Panc1 (cell line): ENCODE results near the gene MACO1. TPM values are rescaled to one million over a fixed set of nuclear protein-coding genes. Genes with fewer than 3 reads are reported as not detected.

ENCODE experiments used
- ATAC-seq: fragments of 200-7000 bp; cut with Tn5 transposase; 2 replicates; pipeline ENCODE4 v1.9.1; 2020; ENCODE audit warnings: mild to moderate bottlenecking, moderate library complexity
- BruUV-seq: library from RNA; stranded (reverse); fragments of 400-500 nt; replicated peaks from 2 replicates; lab custom pipeline; 2021; lab: Mats Ljungman, UMichigan
- CTCF ChIA-PET: fragments of 300-600 bp; sonication (Branson Sonifier 250); formaldehyde crosslinking; loops from one replicate; lab custom pipeline; 2022; ENCODE audit warnings: antibody characterized with exemption; lab: Charles Lee
- POLR2A ChIA-PET: fragments of 300-600 bp; sonication (Branson Sonifier 250); formaldehyde crosslinking; loops from one replicate; lab custom pipeline; 2022; ENCODE audit warnings: antibody characterized with exemption; lab: Charles Lee
- DNase-seq: peaks from one replicate; pipeline ENCODE4 v3.0.0-alpha.2; 2010; ENCODE audit warnings: low read depth, low spot score
- H3K27ac ChIP-seq: 2 replicates; pipeline ENCODE4 v1.5.1; 2011; ENCODE audit warnings: mild to moderate bottlenecking, low read length, inconsistent platforms
- H3K27me3 ChIP-seq: fragments of 200-500 bp; sonication (Bioruptor generic); 2 replicates; pipeline ENCODE4 v1.6.0; 2014; ENCODE audit warnings: low read length, inconsistent platforms; ENCODE audit not compliant: control insufficient read depth, insufficient read depth
- H3K36me3 ChIP-seq: fragments of 200-500 bp; sonication (Bioruptor generic); 2 replicates; pipeline ENCODE4 v1.5.1; 2014; ENCODE audit warnings: inconsistent platforms, mild to moderate bottlenecking, low read length, moderate library complexity; ENCODE audit not compliant: control insufficient read depth, insufficient read depth
- H3K4me1 ChIP-seq: 2 replicates; pipeline ENCODE4 v1.5.1; 2011; ENCODE audit warnings: inconsistent platforms, mild to moderate bottlenecking, low read length, moderate library complexity; ENCODE audit not compliant: control insufficient read depth, insufficient read depth
- H3K4me3 ChIP-seq, 2 experiments: 2 replicates each; pipeline ENCODE4 v1.5.1; 2011 to 2012; ENCODE audit warnings: low read depth in 2 of 2, low read length in 2 of 2, mild to moderate bottlenecking in 2 of 2, inconsistent platforms in 1 of 2, moderate library complexity in 1 of 2
- H3K9me3 ChIP-seq: fragments of 200-500 bp; sonication (Bioruptor generic); 2 replicates; pipeline ENCODE4 v1.5.1; 2014; ENCODE audit warnings: low read depth, mild to moderate bottlenecking, inconsistent platforms, low read length, moderate library complexity; ENCODE audit not compliant: control insufficient read depth, insufficient read depth
- POLR2AphosphoS5 ChIP-seq: IDR thresholded peaks from 2 replicates; pipeline ENCODE4 v1.6.1; 2012; ENCODE audit warnings: mild to moderate bottlenecking, low read depth, low read length, moderate library complexity
- SIN3A ChIP-seq: IDR thresholded peaks from 2 replicates; pipeline ENCODE4 v1.6.1; 2012; ENCODE audit warnings: low read depth, mild to moderate bottlenecking, low read length, moderate library complexity, borderline replicate concordance; ENCODE audit not compliant: insufficient read depth
- TCF7L2 ChIP-seq: IDR thresholded peaks from 2 replicates; pipeline ENCODE4 v1.6.1; 2011; ENCODE audit warnings: mild to moderate bottlenecking, low read depth, low read length, inconsistent platforms
- in situ Hi-C: cut with HindIII; loops from 2 replicates; pipeline ENCODE4 v1.10.0; 2016; ENCODE audit warnings: low sequenced_read_pairs, low pct_unique_long_range_greater_than_20kb
- intact Hi-C: fragments of 100-400 bp; cut with micrococcal nuclease; formaldehyde crosslinking; loops from one replicate; pipeline ENCODE4 v1.10.0; 2022; ENCODE audit not compliant: unreplicated experiment
- total RNA-seq: library from RNA; stranded (reverse); gene quantifications from one replicate; pipeline ENCODE4 v1.2.1, GENCODE V29; 2021; ENCODE audit not compliant: unreplicated experiment
- TF ChIP-seq, protein P1 (sequence below): fragments of 450-650 bp; IDR thresholded peaks from 2 replicates; pipeline ENCODE4 v1.5.1; 2017; ENCODE audit warnings: mild to moderate bottlenecking
- TF ChIP-seq, protein P2 (sequence below), 2 experiments: IDR thresholded peaks; 2 replicates each; pipeline ENCODE4 v1.6.1; 2011 to 2012; ENCODE audit warnings: low read depth in 2 of 2, control low read depth in 1 of 2, low read length in 1 of 2, mild to moderate bottlenecking in 1 of 2, moderate library complexity in 1 of 2; ENCODE audit not compliant: insufficient read depth in 1 of 2

The MACO1 gene
- total RNA-seq, 1 experiment from 2014 or later = 16.5 TPM

DNA sequence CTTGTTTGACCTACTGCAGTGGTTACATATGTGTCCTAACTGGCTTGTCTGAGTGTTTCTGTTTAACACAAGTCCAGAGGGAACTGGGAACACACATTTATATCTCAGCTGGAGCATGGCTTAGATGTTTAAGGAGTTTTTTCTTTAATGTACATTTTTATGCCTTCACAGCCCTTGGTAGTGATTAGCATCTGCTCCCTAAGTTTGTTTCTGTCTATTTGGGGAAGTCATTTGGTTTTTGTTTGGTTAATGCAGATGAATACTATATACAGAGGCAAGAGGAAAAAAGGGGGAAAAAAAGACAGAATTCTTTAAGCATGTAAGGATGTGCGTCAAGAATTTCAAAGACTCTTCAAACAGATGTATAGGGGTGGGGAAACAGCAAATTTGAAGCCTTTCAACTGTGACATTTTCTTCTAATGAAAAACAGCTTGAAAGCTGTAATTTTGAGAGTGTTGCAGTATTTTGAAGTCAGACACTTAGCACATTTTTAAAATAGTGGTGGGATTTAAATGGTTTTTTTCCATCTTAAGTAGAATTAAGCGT is 15.4 kb downstream of the MACO1 start:
- in situ Hi-C loops (no loop called here), intact Hi-C loops (no loop called here)
- Histone ChIP-seq H3K9me3 (no peaks in the 10 kb centered on the region), H3K27me3 (no peaks in the 10 kb centered on the region), H3K4me1 (no peaks in the 10 kb centered on the region), H3K27ac (no peak overlapping the region), H3K36me3 (no peaks in the 10 kb centered on the region), H3K4me3 (no peak overlapping the region)
- ATAC-seq (no peak), DNase-seq (no peak)
- POLR2A ChIA-PET = no interaction called here
- TF ChIP-seq POLR2AphosphoS5 (no peak), TCF7L2 (no peak), SIN3A (no peak)
- TF ChIP-seq, protein P1, sequence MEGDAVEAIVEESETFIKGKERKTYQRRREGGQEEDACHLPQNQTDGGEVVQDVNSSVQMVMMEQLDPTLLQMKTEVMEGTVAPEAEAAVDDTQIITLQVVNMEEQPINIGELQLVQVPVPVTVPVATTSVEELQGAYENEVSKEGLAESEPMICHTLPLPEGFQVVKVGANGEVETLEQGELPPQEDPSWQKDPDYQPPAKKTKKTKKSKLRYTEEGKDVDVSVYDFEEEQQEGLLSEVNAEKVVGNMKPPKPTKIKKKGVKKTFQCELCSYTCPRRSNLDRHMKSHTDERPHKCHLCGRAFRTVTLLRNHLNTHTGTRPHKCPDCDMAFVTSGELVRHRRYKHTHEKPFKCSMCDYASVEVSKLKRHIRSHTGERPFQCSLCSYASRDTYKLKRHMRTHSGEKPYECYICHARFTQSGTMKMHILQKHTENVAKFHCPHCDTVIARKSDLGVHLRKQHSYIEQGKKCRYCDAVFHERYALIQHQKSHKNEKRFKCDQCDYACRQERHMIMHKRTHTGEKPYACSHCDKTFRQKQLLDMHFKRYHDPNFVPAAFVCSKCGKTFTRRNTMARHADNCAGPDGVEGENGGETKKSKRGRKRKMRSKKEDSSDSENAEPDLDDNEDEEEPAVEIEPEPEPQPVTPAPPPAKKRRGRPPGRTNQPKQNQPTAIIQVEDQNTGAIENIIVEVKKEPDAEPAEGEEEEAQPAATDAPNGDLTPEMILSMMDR = no peak
- TF ChIP-seq, protein P2, sequence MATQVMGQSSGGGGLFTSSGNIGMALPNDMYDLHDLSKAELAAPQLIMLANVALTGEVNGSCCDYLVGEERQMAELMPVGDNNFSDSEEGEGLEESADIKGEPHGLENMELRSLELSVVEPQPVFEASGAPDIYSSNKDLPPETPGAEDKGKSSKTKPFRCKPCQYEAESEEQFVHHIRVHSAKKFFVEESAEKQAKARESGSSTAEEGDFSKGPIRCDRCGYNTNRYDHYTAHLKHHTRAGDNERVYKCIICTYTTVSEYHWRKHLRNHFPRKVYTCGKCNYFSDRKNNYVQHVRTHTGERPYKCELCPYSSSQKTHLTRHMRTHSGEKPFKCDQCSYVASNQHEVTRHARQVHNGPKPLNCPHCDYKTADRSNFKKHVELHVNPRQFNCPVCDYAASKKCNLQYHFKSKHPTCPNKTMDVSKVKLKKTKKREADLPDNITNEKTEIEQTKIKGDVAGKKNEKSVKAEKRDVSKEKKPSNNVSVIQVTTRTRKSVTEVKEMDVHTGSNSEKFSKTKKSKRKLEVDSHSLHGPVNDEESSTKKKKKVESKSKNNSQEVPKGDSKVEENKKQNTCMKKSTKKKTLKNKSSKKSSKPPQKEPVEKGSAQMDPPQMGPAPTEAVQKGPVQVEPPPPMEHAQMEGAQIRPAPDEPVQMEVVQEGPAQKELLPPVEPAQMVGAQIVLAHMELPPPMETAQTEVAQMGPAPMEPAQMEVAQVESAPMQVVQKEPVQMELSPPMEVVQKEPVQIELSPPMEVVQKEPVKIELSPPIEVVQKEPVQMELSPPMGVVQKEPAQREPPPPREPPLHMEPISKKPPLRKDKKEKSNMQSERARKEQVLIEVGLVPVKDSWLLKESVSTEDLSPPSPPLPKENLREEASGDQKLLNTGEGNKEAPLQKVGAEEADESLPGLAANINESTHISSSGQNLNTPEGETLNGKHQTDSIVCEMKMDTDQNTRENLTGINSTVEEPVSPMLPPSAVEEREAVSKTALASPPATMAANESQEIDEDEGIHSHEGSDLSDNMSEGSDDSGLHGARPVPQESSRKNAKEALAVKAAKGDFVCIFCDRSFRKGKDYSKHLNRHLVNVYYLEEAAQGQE (IDR thresholded peaks at IDR 0.05; ENCODE audit: insufficient read depth in 1 of 2, low read depth in 2 of 2, low read length in 1 of 2) = no peak
- BruUV-seq = no TSS peak
- CTCF ChIA-PET = no interaction called here

DNA sequence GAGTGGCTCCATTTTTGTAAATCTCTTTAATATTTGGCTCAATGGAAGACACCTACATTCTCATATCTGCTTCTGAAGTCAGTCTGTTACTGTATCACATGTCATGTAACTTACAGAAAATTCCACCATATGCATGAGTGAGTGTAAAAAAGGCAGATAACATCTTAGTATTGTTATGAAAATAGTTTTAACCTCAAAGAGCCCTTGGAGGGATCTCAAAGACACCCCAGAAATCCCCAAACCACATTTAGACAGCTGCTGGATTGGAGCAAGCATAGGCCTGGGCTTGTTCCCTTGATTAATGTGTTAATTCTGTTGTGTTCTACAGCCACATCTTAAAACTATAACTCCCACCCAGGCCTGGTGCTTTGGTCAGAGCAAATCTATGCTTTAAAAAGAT is 16.9 kb downstream of the MACO1 start:
- Histone ChIP-seq H3K36me3 (no peaks in the 10 kb centered on the region), H3K27me3 (no peaks in the 10 kb centered on the region), H3K4me3 (no peak overlapping the region), H3K27ac (no peak overlapping the region), H3K9me3 (no peaks in the 10 kb centered on the region), H3K4me1 (no peaks in the 10 kb centered on the region)
- no peak for ATAC-seq
- DNase-seq = no peak
- intact Hi-C loops (no loop called here), in situ Hi-C loops (no loop called here)
- no TSS peak for BruUV-seq
- ChIA-PET POLR2A (no interaction called here), CTCF (no interaction called here)
- no peak for TF ChIP-seq SIN3A
- no peak for TF ChIP-seq TCF7L2
- TF ChIP-seq, protein P2 (IDR thresholded peaks at IDR 0.05; ENCODE audit: insufficient read depth in 1 of 2, low read depth in 2 of 2, low read length in 1 of 2) = no peak
- TF ChIP-seq POLR2AphosphoS5 = no peak
- TF ChIP-seq, protein P1 = no peak
